Measurements from ENCODE around the gene KIAA1671. TPM values are rescaled to one million over a fixed set of nuclear protein-coding genes. Genes with fewer than 3 reads are reported as not detected.
A peak's percentile ranks its signal among the peaks of the same experiment; 100 is the strongest.

Gene KIAA1671
- total RNA-seq, 1 experiment from 2014 or later, result 12.8 TPM

DNA sequence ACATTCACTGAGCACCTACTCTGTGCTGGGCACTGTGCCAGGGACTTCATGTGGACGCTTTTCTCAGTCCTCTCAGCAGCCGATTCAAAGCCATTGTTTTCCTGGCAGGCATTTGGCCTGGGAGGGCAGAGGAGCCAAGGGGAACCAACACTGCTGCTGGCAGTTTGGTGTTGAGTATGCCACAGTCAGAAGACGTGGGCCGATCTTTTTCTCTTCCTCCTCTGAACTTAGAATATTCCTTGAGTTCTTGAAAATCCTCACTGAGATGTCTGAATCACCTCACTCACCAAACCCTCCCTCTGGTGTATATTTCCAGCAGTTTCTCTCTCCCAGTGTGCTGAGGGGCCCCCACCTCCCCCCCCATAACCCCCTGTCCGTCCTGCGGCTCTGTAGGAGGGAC lies 132.6 kb downstream of the KIAA1671 start:
- intact Hi-C loops (cut with micrococcal nuclease; ENCODE audit: unreplicated experiment), result no loop called here
- no peaks in the 10 kb centered on the region for H3K27me3 ChIP-seq (replicated peaks; ENCODE audit: insufficient read depth, low read depth, low read length, poor library complexity)
- CTCF ChIA-PET, result no interaction called here
- H3K27ac ChIP-seq (ENCODE audit: low read depth, low read length, poor library complexity, severe bottlenecking), result no peak overlapping the region
- POLR2A ChIA-PET (ENCODE audit: low non-redundant PET), result no interaction called here
- no peak for DNase-seq (ENCODE audit: low spot score)
- H3K36me3 ChIP-seq (ENCODE audit: insufficient read depth, low read length, poor library complexity, severe bottlenecking), result no peaks in the 10 kb centered on the region
- no TSS peak for BruUV-seq (replicated peaks)
- H3K4me3 ChIP-seq (ENCODE audit: low read depth, low read length, poor library complexity, severe bottlenecking), result no peak overlapping the region
- no peaks in the 10 kb centered on the region for H3K9me3 ChIP-seq (ENCODE audit: low read depth, low read length, poor library complexity, severe bottlenecking)
- TF ChIP-seq, protein P1, sequence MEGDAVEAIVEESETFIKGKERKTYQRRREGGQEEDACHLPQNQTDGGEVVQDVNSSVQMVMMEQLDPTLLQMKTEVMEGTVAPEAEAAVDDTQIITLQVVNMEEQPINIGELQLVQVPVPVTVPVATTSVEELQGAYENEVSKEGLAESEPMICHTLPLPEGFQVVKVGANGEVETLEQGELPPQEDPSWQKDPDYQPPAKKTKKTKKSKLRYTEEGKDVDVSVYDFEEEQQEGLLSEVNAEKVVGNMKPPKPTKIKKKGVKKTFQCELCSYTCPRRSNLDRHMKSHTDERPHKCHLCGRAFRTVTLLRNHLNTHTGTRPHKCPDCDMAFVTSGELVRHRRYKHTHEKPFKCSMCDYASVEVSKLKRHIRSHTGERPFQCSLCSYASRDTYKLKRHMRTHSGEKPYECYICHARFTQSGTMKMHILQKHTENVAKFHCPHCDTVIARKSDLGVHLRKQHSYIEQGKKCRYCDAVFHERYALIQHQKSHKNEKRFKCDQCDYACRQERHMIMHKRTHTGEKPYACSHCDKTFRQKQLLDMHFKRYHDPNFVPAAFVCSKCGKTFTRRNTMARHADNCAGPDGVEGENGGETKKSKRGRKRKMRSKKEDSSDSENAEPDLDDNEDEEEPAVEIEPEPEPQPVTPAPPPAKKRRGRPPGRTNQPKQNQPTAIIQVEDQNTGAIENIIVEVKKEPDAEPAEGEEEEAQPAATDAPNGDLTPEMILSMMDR (conservative IDR thresholded peaks at IDR 0.05; ENCODE audit: low read depth, low read length), result no peak
- TF ChIP-seq EZH2 (IDR thresholded peaks at IDR 0.05; ENCODE audit: borderline replicate concordance, low read depth, low read length, poor library complexity, severe bottlenecking), result no peak
- no peaks in the 10 kb centered on the region for H3K4me1 ChIP-seq (ENCODE audit: insufficient read depth, low read length, poor library complexity, severe bottlenecking)

DNA sequence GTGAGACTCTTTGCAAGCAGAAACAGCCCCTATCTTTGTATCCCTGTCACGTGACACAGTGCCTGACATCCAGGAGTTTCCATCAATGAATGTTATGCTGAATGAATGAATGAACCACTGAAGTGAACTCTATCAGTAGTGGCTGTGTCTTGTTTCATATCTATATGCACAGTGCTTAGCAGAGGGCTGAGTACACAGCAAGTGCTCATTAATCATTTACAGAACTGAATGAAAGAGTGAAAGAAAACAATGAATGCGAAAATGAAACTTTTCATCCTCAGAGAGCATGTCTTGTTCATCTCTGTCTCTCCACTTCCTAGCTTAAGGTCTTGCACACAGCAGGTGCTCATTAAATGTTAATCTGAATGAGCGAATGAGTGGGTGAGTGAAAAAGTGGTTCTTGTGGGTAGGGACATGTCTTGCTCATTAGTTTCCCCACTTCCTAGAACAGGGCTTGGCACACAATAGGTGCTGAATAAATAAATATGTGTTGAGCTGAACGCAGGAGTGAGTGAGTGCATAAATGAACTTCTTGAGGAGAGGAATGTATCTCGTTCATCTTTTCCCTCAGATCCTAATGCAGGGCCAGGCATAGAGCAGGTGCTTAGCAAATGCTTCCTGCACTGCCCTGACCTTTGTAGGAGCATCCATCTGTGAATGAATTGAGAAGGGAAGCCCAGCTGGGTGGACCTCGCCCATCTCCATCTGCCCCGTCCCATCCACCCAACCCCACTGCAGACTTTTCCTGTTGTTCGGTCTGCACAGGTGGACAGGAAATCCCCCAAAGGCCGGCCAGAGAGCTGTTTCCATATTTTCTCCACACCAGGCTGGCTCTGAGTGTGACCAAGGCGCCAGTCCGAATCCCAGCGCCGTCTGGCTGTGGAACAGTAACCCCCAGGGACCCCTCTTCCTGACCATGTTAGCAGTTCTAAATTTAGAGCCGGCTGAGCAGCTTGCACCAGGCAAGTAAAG lies 133.7 kb downstream of the KIAA1671 start:
- no peaks in the 10 kb centered on the region for H3K36me3 ChIP-seq (ENCODE audit: insufficient read depth, low read length, poor library complexity, severe bottlenecking)
- no TSS peak for BruUV-seq (replicated peaks)
- TF ChIP-seq, protein P1 (conservative IDR thresholded peaks at IDR 0.05; ENCODE audit: low read depth, low read length), result no peak
- TF ChIP-seq EZH2 (IDR thresholded peaks at IDR 0.05; ENCODE audit: borderline replicate concordance, low read depth, low read length, poor library complexity, severe bottlenecking), result no peak
- no peak overlapping the region for H3K4me3 ChIP-seq (ENCODE audit: low read depth, low read length, poor library complexity, severe bottlenecking)
- H3K4me1 ChIP-seq (ENCODE audit: insufficient read depth, low read length, poor library complexity, severe bottlenecking), result no peaks in the 10 kb centered on the region
- CTCF ChIA-PET, result no interaction called here
- POLR2A ChIA-PET (ENCODE audit: low non-redundant PET), result no interaction called here
- no peaks in the 10 kb centered on the region for H3K9me3 ChIP-seq (ENCODE audit: low read depth, low read length, poor library complexity, severe bottlenecking)
- peak; percentile 33 for DNase-seq (ENCODE audit: low spot score)
- intact Hi-C loops (cut with micrococcal nuclease; ENCODE audit: unreplicated experiment), result no loop called here
- H3K27me3 ChIP-seq (replicated peaks; ENCODE audit: insufficient read depth, low read depth, low read length, poor library complexity), result no peaks in the 10 kb centered on the region
- H3K27ac ChIP-seq (ENCODE audit: low read depth, low read length, poor library complexity, severe bottlenecking), result no peak overlapping the region

DNA sequence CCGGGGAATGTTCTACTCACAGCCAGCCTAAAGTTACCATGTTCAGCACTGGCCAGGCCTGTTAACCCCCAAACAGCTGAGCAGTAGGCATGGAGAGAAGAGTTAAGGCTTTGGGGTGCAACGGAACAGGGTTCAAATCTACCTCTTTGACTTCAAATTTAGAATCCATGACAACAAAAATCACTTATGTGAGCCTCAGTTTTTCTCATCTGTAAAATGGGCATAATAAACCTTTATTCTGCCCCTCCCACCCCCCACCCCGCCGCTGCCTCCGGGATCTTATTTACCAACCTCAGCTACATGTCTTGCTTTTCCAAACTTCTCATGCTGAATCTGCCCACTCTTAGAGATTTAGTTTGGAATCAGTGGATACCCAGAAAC lies 134.4 kb downstream of the KIAA1671 start:
- ChIA-PET CTCF (no interaction called here), POLR2A (ENCODE audit: low non-redundant PET) (no interaction called here)
- no peak for DNase-seq (ENCODE audit: low spot score)
- H3K36me3 ChIP-seq (ENCODE audit: insufficient read depth, low read length, poor library complexity, severe bottlenecking), result no peaks in the 10 kb centered on the region
- H3K4me1 ChIP-seq (ENCODE audit: insufficient read depth, low read length, poor library complexity, severe bottlenecking), result no peaks in the 10 kb centered on the region
- intact Hi-C loops (cut with micrococcal nuclease; ENCODE audit: unreplicated experiment), result no loop called here
- BruUV-seq (replicated peaks), result no TSS peak
- no peak overlapping the region for H3K4me3 ChIP-seq (ENCODE audit: low read depth, low read length, poor library complexity, severe bottlenecking)
- no peak overlapping the region for H3K27ac ChIP-seq (ENCODE audit: low read depth, low read length, poor library complexity, severe bottlenecking)
- TF ChIP-seq, protein P1 (conservative IDR thresholded peaks at IDR 0.05; ENCODE audit: low read depth, low read length), result no peak
- no peak for TF ChIP-seq EZH2 (IDR thresholded peaks at IDR 0.05; ENCODE audit: borderline replicate concordance, low read depth, low read length, poor library complexity, severe bottlenecking)
- H3K27me3 ChIP-seq (replicated peaks; ENCODE audit: insufficient read depth, low read depth, low read length, poor library complexity), result no peaks in the 10 kb centered on the region
- H3K9me3 ChIP-seq (ENCODE audit: low read depth, low read length, poor library complexity, severe bottlenecking), result no peaks in the 10 kb centered on the region

Data from A673 (cell line).